Liver (tissue), 9 donors: ENCODE results near the gene SBNO1. TPM values are rescaled to one million over a fixed set of nuclear protein-coding genes. Genes with fewer than 3 reads are reported as not detected.

Experiments used
- DNase-seq: peaks from one replicate; pipeline ENCODE4 v3.0.0-alpha.2; 2017; ENCODE audit warnings: low spot score
- H3K27ac ChIP-seq, 2 donors: one replicate each; pipeline ENCODE4 v1.7.0; 2013; ENCODE audit warnings: inconsistent platforms in 2 of 2, low read length in 2 of 2, control low read depth in 1 of 2, low read depth in 1 of 2, mild to moderate bottlenecking in 1 of 2
- H3K27me3 ChIP-seq, 4 donors: one replicate each; pipeline versions ENCODE4 v1.6.1 to v1.7.0; 2013; ENCODE audit warnings: low read length in 3 of 4, inconsistent platforms in 1 of 4, mild to moderate bottlenecking in 1 of 4, moderate library complexity in 1 of 4; ENCODE audit not compliant: control insufficient read depth in 4 of 4, insufficient read depth in 4 of 4
- H3K36me3 ChIP-seq, 4 donors: one replicate each; pipeline versions ENCODE4 v1.6.1 to v1.7.0; 2013; ENCODE audit warnings: low read length in 3 of 4, mild to moderate bottlenecking in 3 of 4, low read depth in 1 of 4, moderate library complexity in 1 of 4; ENCODE audit not compliant: control insufficient read depth in 4 of 4, insufficient read depth in 3 of 4
- H3K4me1 ChIP-seq, 4 donors: one replicate each; pipeline versions ENCODE4 v1.6.1 to v1.7.0; 2013; ENCODE audit warnings: low read length in 3 of 4, mild to moderate bottlenecking in 3 of 4, moderate library complexity in 1 of 4; ENCODE audit not compliant: control insufficient read depth in 4 of 4, insufficient read depth in 4 of 4
- H3K4me3 ChIP-seq, 3 donors: one replicate each; pipeline versions ENCODE4 v1.6.1 to v1.7.0; 2013; ENCODE audit warnings: low read length in 3 of 3, control low read depth in 1 of 3, low read depth in 1 of 3, mild to moderate bottlenecking in 1 of 3
- H3K9ac ChIP-seq, 2 donors: one replicate each; pipeline ENCODE4 v1.7.0; 2013; ENCODE audit warnings: low read length in 2 of 2, mild to moderate bottlenecking in 2 of 2, moderate library complexity in 2 of 2, control low read depth in 1 of 2, low read depth in 1 of 2
- H3K9me3 ChIP-seq, 4 donors: one replicate each; pipeline versions ENCODE4 v1.6.1 to v1.7.0; 2013; ENCODE audit warnings: low read length in 3 of 4; ENCODE audit not compliant: control insufficient read depth in 4 of 4
- ATF3 ChIP-seq: IDR thresholded peaks from 2 replicates; pipeline ENCODE4 v1.6.1; 2016; ENCODE audit warnings: antibody characterized with exemption
- CTCF ChIP-seq: fragments of 150-350 bp; IDR thresholded peaks from 2 replicates; pipeline ENCODE4 v1.5.1; 2017; ENCODE audit warnings: improper control_type of control experiment, low read depth, low read length; ENCODE audit not compliant: missing input control
- FOXA1 ChIP-seq: IDR thresholded peaks from 2 replicates; pipeline ENCODE4 v1.6.1; 2016; ENCODE audit warnings: antibody characterized with exemption
- MAX ChIP-seq: IDR thresholded peaks from 2 replicates; pipeline ENCODE4 v1.6.1; 2016; ENCODE audit warnings: antibody characterized with exemption
- NR2F2 ChIP-seq: IDR thresholded peaks from 2 replicates; pipeline ENCODE4 v1.6.1; 2016; ENCODE audit warnings: antibody characterized with exemption
- RAD21 ChIP-seq, 2 donors: IDR thresholded peaks; 2 replicates each; pipeline ENCODE4 v1.6.1; 2016; ENCODE audit warnings: antibody characterized with exemption in 2 of 2, mild to moderate bottlenecking in 2 of 2
- REST ChIP-seq: IDR thresholded peaks from 2 replicates; pipeline ENCODE4 v1.6.1; 2016; ENCODE audit warnings: antibody characterized with exemption, mild to moderate bottlenecking
- RXRA ChIP-seq, 2 donors: IDR thresholded peaks; 2 replicates each; pipeline ENCODE4 v1.6.1; 2017 to 2018; ENCODE audit warnings: antibody characterized with exemption in 2 of 2, mild to moderate bottlenecking in 1 of 2
- SP1 ChIP-seq: IDR thresholded peaks from 2 replicates; pipeline ENCODE4 v1.6.1; 2018; ENCODE audit warnings: antibody characterized with exemption, mild to moderate bottlenecking
- TAF1 ChIP-seq: conservative IDR thresholded peaks from 2 replicates; pipeline ENCODE4 v1.6.1; 2016; ENCODE audit warnings: antibody characterized with exemption, mild to moderate bottlenecking
- YY1 ChIP-seq: IDR thresholded peaks from 2 replicates; pipeline ENCODE4 v1.6.1; 2016; ENCODE audit warnings: antibody characterized with exemption, mild to moderate bottlenecking
- ZBTB33 ChIP-seq: IDR thresholded peaks from 2 replicates; pipeline ENCODE4 v1.6.1; 2016; ENCODE audit warnings: antibody characterized with exemption
- WGBS: extraction: QIAGEN DNeasy Blood & Tissue Kit; methylation state at CpG from one replicate; pipeline ENCODE4 v1.1.7; 2013; 5-methylcytosine and 5-hydroxymethylcytosine counted together
- polyA plus RNA-seq, 2 donors: library from polyadenylated mRNA; stranded (reverse) in 1 of 2; unstranded in 1 of 2; fragments of 200-250 nt in 1 of 2; fragments of >200 nt in 1 of 2; fragmentation: Nextera tagmentation in 1 of 2; extraction: Ambion mirVana in 1 of 2; gene quantifications; one replicate each; pipeline versions ENCODE4 v1.2.1 to v1.2.3, GENCODE V29; 2013 to 2015
- total RNA-seq, 2 donors: library from RNA; depleted of rRNA; stranded (reverse); fragments of >200 nt; gene quantifications; one replicate each; pipeline ENCODE4 v1.2.3, GENCODE V29; 2014
- donor health status: healthy.
- donor health status: healthy.
- donor health status: healthy.
- donor health status: healthy.
- donor health status: healthy.

The SBNO1 gene
- total and polyA plus RNA-seq, 4 donors = 4.0 to 19.8 (median 10.4) TPM

GRCh38 chr12:123269395-123269892, 95.2 kb downstream of the SBNO1 start:
- no peaks in the 10 kb centered on the region for H3K27me3 ChIP-seq
- peak overlapping the region in 1 of 2 donors; percentile 45 for H3K9ac ChIP-seq

GRCh38 chr12:123268850-123269249, 95.8 kb downstream of the SBNO1 start:
- Histone ChIP-seq H3K4me3 (no peak overlapping the region), H3K4me1 (peaks cover 7 to 26% (median 12%) of the 10 kb centered on the region in 4 donors), H3K9me3 (no peaks in the 10 kb centered on the region), H3K36me3 (peaks cover 0 to 5% (median 0%) of the 10 kb centered on the region in 4 donors), H3K27me3 (no peaks in the 10 kb centered on the region), H3K27ac (peak overlapping the region in 1 of 2 donors; percentile 48), H3K9ac (peak overlapping the region in 1 of 2 donors; percentile 45)
- no peak for DNase-seq
- TF ChIP-seq RXRA (IDR thresholded peaks at IDR 0.05) (no peak), ATF3 (no peak), TAF1 (no peak), ZBTB33 (no peak), RAD21 (IDR thresholded peaks at IDR 0.05) (no peak), CTCF (no peak), MAX (no peak), REST (no peak), SP1 (no peak), FOXA1 (no peak)
- 84% methylated on average over 13 of the region's 13 CpGs for WGBS

More at GRCh38 chr12:123269395-123269892, 95.2 kb downstream of the SBNO1 start:
- H3K27ac ChIP-seq = peak overlapping the region; percentile 47 to 48
- 62% methylated on average over 32 of the region's 32 CpGs for WGBS
- peak; percentile 51 for DNase-seq
- H3K4me1 ChIP-seq = peaks cover 7 to 26% (median 12%) of the 10 kb centered on the region in 4 donors
- no peaks in the 10 kb centered on the region for H3K9me3 ChIP-seq
- H3K4me3 ChIP-seq = peak overlapping the region in 1 of 3 donors; percentile 96
- peaks cover 0 to 5% (median 0%) of the 10 kb centered on the region in 4 donors for H3K36me3 ChIP-seq
- TF ChIP-seq CTCF (no peak), NR2F2 (no peak), YY1 (no peak)
